Hematopoietic multipotent progenitor cell treated with erythropoietin and hydrocortisone succinate and interleukin-3 and kit ligand, for 15 days (in vitro differentiated cells): ENCODE results near the gene CACNA1A.
"Not testable (repeated sequence)": the region's sequence is repeated elsewhere in the genome, so short reads cannot be mapped to it uniquely, and the experiment has no call there.

ENCODE experiments used
- DNase-seq: peaks from one replicate; pipeline ENCODE4 v3.0.0-alpha.2; 2015; ENCODE audit warnings: low spot score

CACNA1A gene

DNA sequence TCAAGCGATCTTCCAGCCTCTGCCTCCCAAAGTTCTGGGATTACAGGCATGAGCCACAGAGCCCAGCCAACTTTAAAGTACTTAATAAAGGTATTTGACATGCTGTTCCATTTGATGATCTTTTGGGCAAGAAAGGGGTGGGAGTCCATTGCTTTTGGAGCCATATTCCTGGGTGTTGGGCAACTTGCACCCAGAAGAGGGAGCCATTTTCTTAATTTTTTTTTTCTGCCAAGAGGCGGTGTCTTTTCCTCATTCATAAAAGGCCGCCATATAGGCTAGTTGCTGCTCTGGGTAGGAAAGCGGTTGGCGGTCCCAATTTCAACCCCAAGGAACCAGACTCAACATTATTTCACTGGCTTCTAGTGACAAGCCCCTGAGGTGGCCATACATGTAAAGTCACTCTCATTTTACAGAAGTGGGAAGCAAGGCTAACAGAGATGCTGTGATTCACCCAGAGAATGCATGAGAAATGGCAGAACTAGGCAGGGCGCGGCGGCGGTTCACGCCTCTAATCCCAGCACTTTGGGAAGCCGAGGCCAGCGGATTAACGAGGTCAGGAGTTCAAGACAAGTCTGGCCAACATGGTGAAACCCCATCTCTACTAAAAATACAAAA lies 139.6 kb downstream of the CACNA1A start:
- no peak for DNase-seq

DNA sequence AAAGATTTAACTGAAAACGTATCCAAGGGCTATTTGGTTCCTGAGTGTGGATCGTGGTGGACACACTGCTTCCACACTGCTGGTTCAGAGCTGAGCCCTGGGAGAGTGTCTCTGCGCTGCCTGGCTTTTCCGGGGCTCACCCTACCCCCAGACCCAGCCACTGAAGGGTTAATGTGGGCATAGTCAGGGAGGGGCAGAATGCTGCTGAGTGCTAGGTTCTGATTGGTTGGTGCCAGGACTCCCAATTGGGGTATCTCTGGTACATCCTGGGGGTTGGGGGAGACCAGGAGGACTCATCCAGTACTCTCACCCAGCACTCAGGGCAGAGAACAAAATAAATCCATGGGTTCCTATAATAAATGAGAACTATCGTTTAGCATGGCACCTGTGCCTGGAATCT lies 142.3 kb downstream of the CACNA1A start:
- no peak for DNase-seq

- no peak for DNase-seq
These were observed 143.0 kb downstream of the CACNA1A start for GRCh38 chr19:13363245-13363644.

GRCh38 chr19:13362668-13363067 lies 143.6 kb downstream of the CACNA1A start:
- no peak for DNase-seq

- DNase-seq, result not testable (repeated sequence)
These were observed 144.6 kb downstream of the CACNA1A start for GRCh38 chr19:13361726-13362125.

DNA sequence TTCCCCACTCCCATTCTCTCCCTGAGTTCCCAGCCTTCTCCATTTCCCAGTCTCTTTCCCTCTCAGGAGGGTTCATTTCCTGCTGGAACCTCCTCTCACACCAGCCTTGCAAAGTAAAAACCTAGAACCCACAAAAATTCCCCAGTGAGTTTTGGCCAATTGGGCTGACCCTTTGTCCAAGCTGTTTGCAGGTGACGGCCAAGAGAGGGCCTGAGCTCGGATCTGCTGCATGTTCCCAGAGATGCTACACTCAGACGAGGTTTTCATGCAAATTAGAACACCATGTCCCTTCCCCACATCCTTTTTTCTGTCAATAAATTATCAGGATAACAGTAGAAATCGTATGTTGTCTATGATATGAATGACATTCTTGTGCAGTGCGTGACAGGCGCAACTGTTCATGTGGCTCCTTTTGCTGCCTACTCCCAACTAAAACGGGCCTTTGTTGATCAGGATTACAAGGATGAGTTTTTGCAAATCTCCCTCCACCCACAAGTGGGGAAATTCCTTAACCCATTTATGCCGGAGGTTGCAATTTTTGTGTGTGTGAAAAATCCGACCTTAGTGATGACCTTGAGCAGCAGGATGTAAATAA lies 149.5 kb downstream of the CACNA1A start:
- no peak for DNase-seq

GRCh38 chr19:13356185-13356584 lies 150.1 kb downstream of the CACNA1A start:
- DNase-seq, result no peak

GRCh38 chr19:13355356-13355755 lies 150.9 kb downstream of the CACNA1A start:
- DNase-seq, result no peak

DNA sequence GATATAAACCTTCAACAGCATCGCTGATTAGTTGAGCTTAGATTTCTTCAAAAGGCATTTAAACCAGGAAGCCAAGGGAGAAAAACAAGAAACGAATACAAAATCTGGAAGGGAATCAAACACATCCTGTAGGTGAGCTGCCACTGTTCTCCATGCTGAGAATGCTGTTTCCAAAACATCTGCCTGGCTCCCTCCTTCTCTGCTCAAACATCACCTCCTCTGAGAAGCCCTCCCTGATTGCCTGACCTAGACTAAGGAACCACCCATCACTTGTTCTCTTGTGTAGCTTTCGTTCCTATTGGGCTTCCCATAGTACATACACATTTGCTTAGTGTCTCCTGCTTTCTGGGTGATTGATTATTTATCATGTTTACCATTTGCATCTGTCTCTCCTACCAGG lies 152.7 kb downstream of the CACNA1A start:
- DNase-seq, result no peak

DNA sequence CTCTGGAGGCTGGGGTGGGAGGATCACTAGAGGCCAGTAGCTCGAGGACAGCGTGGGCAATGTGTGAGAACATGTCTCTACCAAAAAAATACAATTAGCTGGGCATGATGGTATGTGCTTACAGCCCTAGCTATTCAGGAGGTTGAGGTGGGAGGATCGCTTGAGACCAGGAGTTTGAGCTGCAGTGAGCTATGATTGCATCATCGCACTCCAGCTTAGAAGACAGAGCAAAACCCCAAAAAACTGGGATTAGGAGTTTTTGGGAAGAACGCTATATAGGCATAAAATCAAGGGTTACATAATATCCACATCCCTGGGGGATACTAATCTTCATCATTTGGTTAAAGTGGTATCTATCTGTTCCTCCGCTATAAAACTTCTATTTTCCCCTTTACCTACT lies 155.5 kb downstream of the CACNA1A start:
- no peak for DNase-seq

DNA sequence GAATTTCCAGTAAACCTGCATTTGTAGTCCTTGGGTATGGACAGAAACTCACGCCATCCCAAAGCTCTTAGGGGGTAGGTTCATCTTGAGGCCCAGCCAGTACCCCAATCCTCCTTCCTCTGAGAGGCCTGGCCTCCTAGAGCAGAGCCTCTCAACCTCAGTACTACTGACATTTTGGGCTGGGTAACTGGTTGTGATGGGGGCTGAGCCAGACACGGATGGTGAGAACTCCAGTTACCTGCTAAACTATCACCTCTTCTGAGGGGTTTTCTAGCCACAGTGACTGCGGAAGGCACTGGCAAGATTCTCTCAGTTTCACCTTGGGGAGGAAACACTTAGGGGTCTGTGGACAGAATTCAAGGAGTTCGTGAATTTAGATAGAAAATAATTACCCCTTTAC lies 156.2 kb downstream of the CACNA1A start:
- no peak for DNase-seq

GRCh38 chr19:13347367-13347766 lies 158.9 kb downstream of the CACNA1A start:
- DNase-seq, result no peak

- no peak for DNase-seq
These were observed 162.8 kb downstream of the CACNA1A start for GRCh38 chr19:13343514-13343913.

DNA sequence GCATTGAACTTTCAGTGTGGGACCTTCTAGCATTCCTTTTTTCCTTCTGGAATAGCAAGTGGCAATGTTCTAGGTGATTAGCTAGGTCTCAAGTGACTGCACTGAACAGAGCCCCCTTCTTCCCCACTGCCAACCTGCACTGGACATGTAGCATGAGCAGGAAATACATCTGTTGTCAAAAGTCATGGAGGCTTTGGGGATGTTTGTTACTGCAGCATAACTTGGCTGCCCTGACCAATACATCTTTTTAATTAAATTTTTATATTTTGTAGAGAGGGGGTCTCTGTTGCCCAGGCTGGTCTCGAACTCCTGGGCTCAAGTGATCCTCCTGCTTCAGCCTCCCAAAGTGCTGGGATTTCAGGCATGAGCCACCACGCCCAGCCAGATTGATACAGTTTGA lies 163.6 kb downstream of the CACNA1A start:
- DNase-seq, result no peak

DNA sequence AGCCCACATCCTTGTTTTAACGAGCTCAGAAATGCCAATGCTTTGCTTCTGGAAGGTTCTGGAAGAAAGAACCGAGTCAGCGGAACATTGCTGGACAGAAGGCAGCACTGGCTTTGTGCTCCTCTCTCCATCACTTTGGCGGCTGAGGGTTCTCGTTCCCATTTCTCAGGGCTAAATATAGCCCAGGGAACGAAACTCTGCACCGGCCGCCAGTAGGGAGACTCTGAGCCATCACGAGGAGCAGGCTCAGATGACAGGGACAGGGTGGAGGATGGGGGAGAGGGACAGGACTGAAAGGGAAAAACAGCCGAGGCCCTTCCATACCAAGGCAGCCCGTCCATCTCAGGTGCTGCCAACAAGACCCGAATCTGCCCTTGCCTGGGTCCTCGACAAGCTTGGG lies 166.4 kb downstream of the CACNA1A start:
- no peak for DNase-seq

GRCh38 chr19:13337181-13337580 lies 169.1 kb downstream of the CACNA1A start:
- DNase-seq, result no peak

DNA sequence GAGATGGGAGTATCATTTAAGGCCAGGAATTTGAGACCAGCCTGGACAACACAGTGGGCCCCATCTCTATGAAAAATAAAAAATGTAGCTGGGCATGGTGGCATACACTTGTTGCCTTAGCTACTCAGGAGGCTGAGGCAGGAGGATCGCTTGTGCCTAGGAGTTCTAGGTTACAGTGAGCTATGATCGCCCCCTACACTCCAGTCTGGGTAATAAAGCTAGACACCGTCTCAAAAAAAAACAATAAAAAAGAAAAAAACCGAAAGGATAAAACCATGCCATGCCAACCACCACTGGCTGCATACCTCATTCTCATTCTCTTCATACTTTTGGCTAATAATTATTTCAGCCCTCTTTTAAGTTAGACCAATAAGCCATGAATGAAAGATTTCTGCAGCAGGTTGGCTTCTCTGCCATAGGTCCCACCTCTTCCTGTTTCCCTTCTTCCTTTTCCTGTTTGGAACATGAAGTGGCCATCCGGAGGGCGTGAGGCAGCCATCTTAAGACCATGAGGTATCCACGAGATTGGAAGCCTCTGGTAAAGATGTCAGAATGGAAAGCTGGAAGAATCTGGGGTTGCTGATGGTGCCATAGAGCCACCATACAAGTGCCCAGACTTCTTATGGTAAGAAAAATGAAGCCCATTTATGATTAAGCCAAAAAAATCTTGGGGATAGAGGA lies 171.3 kb downstream of the CACNA1A start:
- DNase-seq, result no peak

DNA sequence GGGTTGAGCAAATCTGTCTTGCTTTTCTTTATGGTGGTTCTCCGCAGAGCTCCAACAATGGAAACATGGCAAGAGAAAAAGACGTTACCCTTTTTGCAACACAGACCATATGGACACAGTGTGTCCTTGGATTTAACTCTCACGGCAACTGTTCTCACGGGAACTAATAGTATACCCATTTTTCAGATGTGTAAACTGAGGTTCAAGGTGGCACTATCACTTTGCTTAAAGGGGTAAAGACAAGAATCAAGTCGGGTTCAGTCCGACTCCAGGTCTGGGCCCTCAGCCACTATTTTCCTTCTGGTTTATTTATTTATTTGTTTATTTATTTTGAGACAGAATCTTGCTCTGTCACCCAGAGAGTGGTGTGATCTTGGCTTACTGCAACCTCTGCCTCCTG lies 176.0 kb downstream of the CACNA1A start:
- no peak for DNase-seq

GRCh38 chr19:13329766-13330165 lies 176.5 kb downstream of the CACNA1A start:
- no peak for DNase-seq

DNA sequence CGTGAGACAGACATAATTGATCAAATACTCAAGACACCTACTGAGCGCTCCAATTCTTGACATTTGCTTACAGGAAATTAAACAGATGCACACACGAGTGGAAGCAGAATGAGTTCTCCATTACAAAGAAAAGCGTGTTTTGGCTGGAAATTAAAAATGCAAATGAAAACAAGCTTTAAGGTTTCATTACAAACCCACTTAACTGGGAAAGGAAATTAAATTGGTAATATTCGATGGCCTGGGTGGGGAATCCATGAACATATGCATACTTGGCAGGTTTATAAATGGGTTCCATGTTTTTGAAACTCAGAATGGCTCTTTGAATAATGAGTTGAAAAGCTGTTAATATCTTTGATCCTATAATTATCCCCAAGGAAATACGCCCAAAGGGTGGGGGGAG lies 178.0 kb downstream of the CACNA1A start:
- no peak for DNase-seq

- no peak for DNase-seq
These were observed 186.8 kb downstream of the CACNA1A start for GRCh38 chr19:13319526-13319925.

DNA sequence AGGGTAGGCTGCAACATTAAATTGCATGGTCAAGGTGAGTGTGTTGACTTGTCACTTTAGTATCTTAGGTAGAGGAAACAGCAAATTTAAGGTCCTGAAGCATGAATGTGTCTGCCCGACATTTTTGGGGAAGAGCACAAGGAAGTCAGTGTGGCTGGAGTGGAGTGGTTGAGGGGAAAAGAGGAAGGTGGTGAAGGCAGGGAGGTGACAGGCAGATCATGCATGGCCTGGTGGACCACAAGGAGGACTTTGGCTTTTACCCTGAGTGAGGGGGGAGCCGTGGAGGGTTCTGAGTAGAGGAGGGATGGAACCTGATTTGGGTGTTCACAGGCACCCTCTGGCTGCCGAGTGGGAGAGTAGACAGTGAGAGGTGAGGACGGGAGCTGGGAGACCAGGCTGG lies 188.1 kb downstream of the CACNA1A start:
- DNase-seq, result no peak

DNA sequence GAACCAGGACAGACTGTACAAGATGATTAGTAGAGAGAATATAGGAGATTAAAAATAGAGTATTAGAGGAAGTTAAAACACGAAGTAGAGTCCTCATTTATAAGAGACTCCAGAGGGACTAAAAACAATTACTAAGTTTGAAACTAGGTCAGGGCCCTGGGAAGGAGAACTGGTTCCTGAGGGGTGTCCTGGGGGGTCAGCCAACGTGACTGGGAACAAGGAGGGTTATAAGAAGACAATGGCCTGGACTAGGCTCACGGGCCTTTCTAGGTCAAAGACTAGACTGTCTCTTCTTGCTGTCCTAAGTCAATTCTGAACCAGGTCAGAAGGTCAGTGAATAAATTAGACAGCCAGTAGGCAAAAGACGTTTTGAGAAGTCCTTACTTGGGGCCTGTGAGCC lies 190.8 kb downstream of the CACNA1A start:
- no peak for DNase-seq

GRCh38 chr19:13314761-13315160 lies 191.5 kb downstream of the CACNA1A start:
- no peak for DNase-seq
